GM23338 (cell line): Measurements from ENCODE around the gene IFI44L. TPM values are rescaled to one million over a fixed set of nuclear protein-coding genes. Genes with fewer than 3 reads are reported as not detected.

Experiments
- ATAC-seq: fragments of 200-7000 bp; cut with Tn5 transposase; 3 replicates; pipeline ENCODE4 v1.9.1; 2020
- DNase-seq: peaks from one replicate; pipeline ENCODE4 v3.0.0-alpha.2; 2015; ENCODE audit warnings: low spot score
- H2AFZ ChIP-seq: fragments of 200-600 bp; sonication (generic); 2 replicates; pipeline ENCODE4 v1.8.0; 2016; ENCODE audit warnings: antibody characterized with exemption, mild to moderate bottlenecking, moderate library complexity
- H3F3A ChIP-seq: fragments of 200-600 bp; sonication (generic); replicated peaks from 2 replicates; pipeline ENCODE4 v1.8.0; 2017; ENCODE audit warnings: antibody characterized with exemption, mixed run types, low read depth
- H3K27ac ChIP-seq: fragments of 200-600 bp; sonication (generic); 2 replicates; pipeline ENCODE4 v1.6.1; 2016; ENCODE audit warnings: low read depth
- H3K27me3 ChIP-seq: fragments of 200-600 bp; sonication (generic); 2 replicates; pipeline ENCODE4 v1.8.0; 2016; ENCODE audit warnings: mild to moderate bottlenecking, mixed run types, moderate library complexity; ENCODE audit not compliant: insufficient read depth
- H3K36me3 ChIP-seq: fragments of 200-600 bp; sonication (generic); 2 replicates; pipeline ENCODE4 v1.8.0; 2016; ENCODE audit warnings: mild to moderate bottlenecking; ENCODE audit not compliant: insufficient read depth
- H3K4me1 ChIP-seq: fragments of 200-600 bp; sonication (generic); 2 replicates; pipeline ENCODE4 v1.8.0; 2016; ENCODE audit warnings: mild to moderate bottlenecking, moderate library complexity; ENCODE audit not compliant: insufficient read depth
- H3K4me2 ChIP-seq: fragments of 200-600 bp; sonication (generic); 2 replicates; pipeline ENCODE4 v1.7.1; 2017; ENCODE audit warnings: mixed run types
- H3K4me3 ChIP-seq: fragments of 200-600 bp; sonication (generic); 2 replicates; pipeline ENCODE4 v1.6.1; 2016; ENCODE audit warnings: mixed run types
- H3K79me2 ChIP-seq: fragments of 200-600 bp; sonication (generic); replicated peaks from 2 replicates; pipeline ENCODE4 v1.8.0; 2017; ENCODE audit warnings: mild to moderate bottlenecking; ENCODE audit not compliant: insufficient read depth
- H3K9me2 ChIP-seq: fragments of 200-600 bp; sonication (generic); 2 replicates; pipeline ENCODE4 v1.8.0; 2017; ENCODE audit not compliant: insufficient read depth
- H4K20me1 ChIP-seq: fragments of 200-600 bp; sonication (generic); replicated peaks from 2 replicates; pipeline ENCODE4 v1.8.0; 2017; ENCODE audit warnings: mild to moderate bottlenecking; ENCODE audit not compliant: insufficient read depth
- H3K27ac Mint-ChIP-seq: 2 replicates; pipeline ENCODE4 v1.8.0; 2020; ENCODE audit warnings: inconsistent platforms, mild to moderate bottlenecking, moderate library complexity, mixed read lengths
- H3K27me3 Mint-ChIP-seq: 3 replicates; pipeline ENCODE4 v1.8.0; 2022; ENCODE audit warnings: low read depth, mild to moderate bottlenecking, moderate library complexity, mixed read lengths, inconsistent platforms; ENCODE audit not compliant: insufficient read depth, poor library complexity
- H3K36me3 Mint-ChIP-seq: 3 replicates; pipeline ENCODE4 v1.8.0; 2021; ENCODE audit warnings: low read depth, mild to moderate bottlenecking, inconsistent platforms, moderate library complexity, mixed read lengths
- H3K4me1 Mint-ChIP-seq: 3 replicates; pipeline ENCODE4 v1.8.0; 2020; ENCODE audit warnings: mild to moderate bottlenecking, inconsistent platforms, mixed read lengths
- H3K4me3 Mint-ChIP-seq: 3 replicates; pipeline ENCODE4 v1.8.0; 2021; ENCODE audit warnings: moderate library complexity, mild to moderate bottlenecking, inconsistent platforms, mixed read lengths
- H3K9me3 Mint-ChIP-seq: 3 replicates; pipeline ENCODE4 v1.8.0; 2020; ENCODE audit warnings: moderate library complexity, mild to moderate bottlenecking, inconsistent platforms, mixed read lengths
- EZH2 ChIP-seq: fragments of 200-600 bp; sonication (generic); IDR thresholded peaks from one replicate; pipeline ENCODE4 v1.8.0; 2017; ENCODE audit warnings: antibody characterized with exemption, mild to moderate bottlenecking, low read depth; ENCODE audit not compliant: unreplicated experiment
- EZH2phosphoT487 ChIP-seq: fragments of 200-600 bp; sonication (generic); IDR thresholded peaks from one replicate; pipeline ENCODE4 v1.8.1; 2018; ENCODE audit warnings: antibody characterized with exemption; ENCODE audit not compliant: unreplicated experiment
- JUNB ChIP-seq: IDR thresholded peaks from one replicate; pipeline ENCODE4 v1.6.1; 2016; ENCODE audit warnings: antibody characterized with exemption; ENCODE audit not compliant: unreplicated experiment
- NANOG ChIP-seq: IDR thresholded peaks from 2 replicates; pipeline ENCODE4 v1.6.1; 2016; ENCODE audit warnings: antibody characterized with exemption, borderline replicate concordance
- ZNF331 ChIP-seq: fragments of 250-450 bp; sonication (Bioruptor Pico); IDR thresholded peaks from 2 replicates; pipeline ENCODE4 v1.5.0; 2020; ENCODE audit warnings: low read depth, mild to moderate bottlenecking, moderate library complexity
- polyA plus RNA-seq: library from polyadenylated mRNA; unstranded; fragments of >200 nt; fragmentation: Nextera tagmentation; extraction: Ambion mirVana; gene quantifications from 2 replicates; pipeline ENCODE4 v1.2.1, GENCODE V29; 2016
- total RNA-seq: library from RNA; depleted of rRNA; stranded (reverse); fragments of >200 nt; shearing (Covaris generic); gene quantifications from 2 replicates; pipeline ENCODE4 v1.2.3, GENCODE V29; 2014
- TF ChIP-seq, protein P1 (sequence below): IDR thresholded peaks from one replicate; pipeline ENCODE4 v1.6.1; 2018; ENCODE audit warnings: antibody characterized with exemption; ENCODE audit not compliant: unreplicated experiment
- TF ChIP-seq, protein P2 (sequence below), 2 experiments: fragments of 200-600 bp in 1 of 2; sonication (generic) in 1 of 2; conservative IDR thresholded peaks; 2 replicates each; pipeline versions ENCODE4 v1.5.1 to v1.6.1; 2016 to 2017; ENCODE audit warnings: antibody characterized with exemption in 2 of 2, low read depth in 2 of 2, mild to moderate bottlenecking in 2 of 2, moderate library complexity in 1 of 2
- TF ChIP-seq, protein P3 (sequence below): fragments of 250-450 bp; sonication (Bioruptor Pico); IDR thresholded peaks from 2 replicates; pipeline ENCODE4 v1.5.0; 2020; ENCODE audit warnings: mild to moderate bottlenecking, moderate library complexity

IFI44L gene
- total and polyA plus RNA-seq, 2 experiments from 2014 or later, result not detected

DNA sequence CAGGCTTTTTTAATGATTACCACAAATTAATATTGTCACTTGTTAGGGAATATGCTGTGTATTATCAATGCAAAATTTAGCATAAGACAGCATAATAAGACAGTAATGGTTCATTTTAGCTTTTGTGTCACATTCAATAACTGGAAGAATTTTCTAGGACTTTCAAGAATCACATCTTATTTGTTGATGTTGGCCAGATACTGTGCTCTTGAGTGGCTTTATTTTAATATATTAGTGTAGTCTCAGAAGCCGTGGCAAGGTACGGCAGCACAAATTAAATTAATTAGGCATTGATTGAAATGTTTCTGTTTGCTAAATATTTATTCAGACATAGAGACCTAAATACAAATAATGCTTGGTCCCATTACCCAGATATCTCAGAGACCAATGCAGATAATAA is 10.4 kb downstream of the IFI44L start:
- Histone ChIP-seq H4K20me1 (no peaks in the 10 kb centered on the region), H3K36me3 (no peaks in the 10 kb centered on the region), H3K79me2 (no peaks in the 10 kb centered on the region), H2AFZ (no peak overlapping the region), H3K4me1 (no peaks in the 10 kb centered on the region), H3F3A (no peaks in the 10 kb centered on the region), H3K27me3 (no peaks in the 10 kb centered on the region), H3K4me3 (no peak overlapping the region), H3K4me2 (no peak overlapping the region), H3K27ac (no peak overlapping the region), H3K9me2 (no peaks in the 10 kb centered on the region)
- no peaks in the 10 kb centered on the region for H3K36me3 Mint-ChIP-seq
- TF ChIP-seq, protein P1, sequence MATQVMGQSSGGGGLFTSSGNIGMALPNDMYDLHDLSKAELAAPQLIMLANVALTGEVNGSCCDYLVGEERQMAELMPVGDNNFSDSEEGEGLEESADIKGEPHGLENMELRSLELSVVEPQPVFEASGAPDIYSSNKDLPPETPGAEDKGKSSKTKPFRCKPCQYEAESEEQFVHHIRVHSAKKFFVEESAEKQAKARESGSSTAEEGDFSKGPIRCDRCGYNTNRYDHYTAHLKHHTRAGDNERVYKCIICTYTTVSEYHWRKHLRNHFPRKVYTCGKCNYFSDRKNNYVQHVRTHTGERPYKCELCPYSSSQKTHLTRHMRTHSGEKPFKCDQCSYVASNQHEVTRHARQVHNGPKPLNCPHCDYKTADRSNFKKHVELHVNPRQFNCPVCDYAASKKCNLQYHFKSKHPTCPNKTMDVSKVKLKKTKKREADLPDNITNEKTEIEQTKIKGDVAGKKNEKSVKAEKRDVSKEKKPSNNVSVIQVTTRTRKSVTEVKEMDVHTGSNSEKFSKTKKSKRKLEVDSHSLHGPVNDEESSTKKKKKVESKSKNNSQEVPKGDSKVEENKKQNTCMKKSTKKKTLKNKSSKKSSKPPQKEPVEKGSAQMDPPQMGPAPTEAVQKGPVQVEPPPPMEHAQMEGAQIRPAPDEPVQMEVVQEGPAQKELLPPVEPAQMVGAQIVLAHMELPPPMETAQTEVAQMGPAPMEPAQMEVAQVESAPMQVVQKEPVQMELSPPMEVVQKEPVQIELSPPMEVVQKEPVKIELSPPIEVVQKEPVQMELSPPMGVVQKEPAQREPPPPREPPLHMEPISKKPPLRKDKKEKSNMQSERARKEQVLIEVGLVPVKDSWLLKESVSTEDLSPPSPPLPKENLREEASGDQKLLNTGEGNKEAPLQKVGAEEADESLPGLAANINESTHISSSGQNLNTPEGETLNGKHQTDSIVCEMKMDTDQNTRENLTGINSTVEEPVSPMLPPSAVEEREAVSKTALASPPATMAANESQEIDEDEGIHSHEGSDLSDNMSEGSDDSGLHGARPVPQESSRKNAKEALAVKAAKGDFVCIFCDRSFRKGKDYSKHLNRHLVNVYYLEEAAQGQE, result no peak
- TF ChIP-seq JUNB (no peak), EZH2 (no peak), NANOG (no peak), ZNF331 (CRISPR knock-in tag) (no peak), EZH2phosphoT487 (no peak)
- TF ChIP-seq, protein P2, sequence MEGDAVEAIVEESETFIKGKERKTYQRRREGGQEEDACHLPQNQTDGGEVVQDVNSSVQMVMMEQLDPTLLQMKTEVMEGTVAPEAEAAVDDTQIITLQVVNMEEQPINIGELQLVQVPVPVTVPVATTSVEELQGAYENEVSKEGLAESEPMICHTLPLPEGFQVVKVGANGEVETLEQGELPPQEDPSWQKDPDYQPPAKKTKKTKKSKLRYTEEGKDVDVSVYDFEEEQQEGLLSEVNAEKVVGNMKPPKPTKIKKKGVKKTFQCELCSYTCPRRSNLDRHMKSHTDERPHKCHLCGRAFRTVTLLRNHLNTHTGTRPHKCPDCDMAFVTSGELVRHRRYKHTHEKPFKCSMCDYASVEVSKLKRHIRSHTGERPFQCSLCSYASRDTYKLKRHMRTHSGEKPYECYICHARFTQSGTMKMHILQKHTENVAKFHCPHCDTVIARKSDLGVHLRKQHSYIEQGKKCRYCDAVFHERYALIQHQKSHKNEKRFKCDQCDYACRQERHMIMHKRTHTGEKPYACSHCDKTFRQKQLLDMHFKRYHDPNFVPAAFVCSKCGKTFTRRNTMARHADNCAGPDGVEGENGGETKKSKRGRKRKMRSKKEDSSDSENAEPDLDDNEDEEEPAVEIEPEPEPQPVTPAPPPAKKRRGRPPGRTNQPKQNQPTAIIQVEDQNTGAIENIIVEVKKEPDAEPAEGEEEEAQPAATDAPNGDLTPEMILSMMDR (conservative IDR thresholded peaks at IDR 0.05; ENCODE audit: low read depth in 2 of 2), result no peak
- TF ChIP-seq, protein P3, sequence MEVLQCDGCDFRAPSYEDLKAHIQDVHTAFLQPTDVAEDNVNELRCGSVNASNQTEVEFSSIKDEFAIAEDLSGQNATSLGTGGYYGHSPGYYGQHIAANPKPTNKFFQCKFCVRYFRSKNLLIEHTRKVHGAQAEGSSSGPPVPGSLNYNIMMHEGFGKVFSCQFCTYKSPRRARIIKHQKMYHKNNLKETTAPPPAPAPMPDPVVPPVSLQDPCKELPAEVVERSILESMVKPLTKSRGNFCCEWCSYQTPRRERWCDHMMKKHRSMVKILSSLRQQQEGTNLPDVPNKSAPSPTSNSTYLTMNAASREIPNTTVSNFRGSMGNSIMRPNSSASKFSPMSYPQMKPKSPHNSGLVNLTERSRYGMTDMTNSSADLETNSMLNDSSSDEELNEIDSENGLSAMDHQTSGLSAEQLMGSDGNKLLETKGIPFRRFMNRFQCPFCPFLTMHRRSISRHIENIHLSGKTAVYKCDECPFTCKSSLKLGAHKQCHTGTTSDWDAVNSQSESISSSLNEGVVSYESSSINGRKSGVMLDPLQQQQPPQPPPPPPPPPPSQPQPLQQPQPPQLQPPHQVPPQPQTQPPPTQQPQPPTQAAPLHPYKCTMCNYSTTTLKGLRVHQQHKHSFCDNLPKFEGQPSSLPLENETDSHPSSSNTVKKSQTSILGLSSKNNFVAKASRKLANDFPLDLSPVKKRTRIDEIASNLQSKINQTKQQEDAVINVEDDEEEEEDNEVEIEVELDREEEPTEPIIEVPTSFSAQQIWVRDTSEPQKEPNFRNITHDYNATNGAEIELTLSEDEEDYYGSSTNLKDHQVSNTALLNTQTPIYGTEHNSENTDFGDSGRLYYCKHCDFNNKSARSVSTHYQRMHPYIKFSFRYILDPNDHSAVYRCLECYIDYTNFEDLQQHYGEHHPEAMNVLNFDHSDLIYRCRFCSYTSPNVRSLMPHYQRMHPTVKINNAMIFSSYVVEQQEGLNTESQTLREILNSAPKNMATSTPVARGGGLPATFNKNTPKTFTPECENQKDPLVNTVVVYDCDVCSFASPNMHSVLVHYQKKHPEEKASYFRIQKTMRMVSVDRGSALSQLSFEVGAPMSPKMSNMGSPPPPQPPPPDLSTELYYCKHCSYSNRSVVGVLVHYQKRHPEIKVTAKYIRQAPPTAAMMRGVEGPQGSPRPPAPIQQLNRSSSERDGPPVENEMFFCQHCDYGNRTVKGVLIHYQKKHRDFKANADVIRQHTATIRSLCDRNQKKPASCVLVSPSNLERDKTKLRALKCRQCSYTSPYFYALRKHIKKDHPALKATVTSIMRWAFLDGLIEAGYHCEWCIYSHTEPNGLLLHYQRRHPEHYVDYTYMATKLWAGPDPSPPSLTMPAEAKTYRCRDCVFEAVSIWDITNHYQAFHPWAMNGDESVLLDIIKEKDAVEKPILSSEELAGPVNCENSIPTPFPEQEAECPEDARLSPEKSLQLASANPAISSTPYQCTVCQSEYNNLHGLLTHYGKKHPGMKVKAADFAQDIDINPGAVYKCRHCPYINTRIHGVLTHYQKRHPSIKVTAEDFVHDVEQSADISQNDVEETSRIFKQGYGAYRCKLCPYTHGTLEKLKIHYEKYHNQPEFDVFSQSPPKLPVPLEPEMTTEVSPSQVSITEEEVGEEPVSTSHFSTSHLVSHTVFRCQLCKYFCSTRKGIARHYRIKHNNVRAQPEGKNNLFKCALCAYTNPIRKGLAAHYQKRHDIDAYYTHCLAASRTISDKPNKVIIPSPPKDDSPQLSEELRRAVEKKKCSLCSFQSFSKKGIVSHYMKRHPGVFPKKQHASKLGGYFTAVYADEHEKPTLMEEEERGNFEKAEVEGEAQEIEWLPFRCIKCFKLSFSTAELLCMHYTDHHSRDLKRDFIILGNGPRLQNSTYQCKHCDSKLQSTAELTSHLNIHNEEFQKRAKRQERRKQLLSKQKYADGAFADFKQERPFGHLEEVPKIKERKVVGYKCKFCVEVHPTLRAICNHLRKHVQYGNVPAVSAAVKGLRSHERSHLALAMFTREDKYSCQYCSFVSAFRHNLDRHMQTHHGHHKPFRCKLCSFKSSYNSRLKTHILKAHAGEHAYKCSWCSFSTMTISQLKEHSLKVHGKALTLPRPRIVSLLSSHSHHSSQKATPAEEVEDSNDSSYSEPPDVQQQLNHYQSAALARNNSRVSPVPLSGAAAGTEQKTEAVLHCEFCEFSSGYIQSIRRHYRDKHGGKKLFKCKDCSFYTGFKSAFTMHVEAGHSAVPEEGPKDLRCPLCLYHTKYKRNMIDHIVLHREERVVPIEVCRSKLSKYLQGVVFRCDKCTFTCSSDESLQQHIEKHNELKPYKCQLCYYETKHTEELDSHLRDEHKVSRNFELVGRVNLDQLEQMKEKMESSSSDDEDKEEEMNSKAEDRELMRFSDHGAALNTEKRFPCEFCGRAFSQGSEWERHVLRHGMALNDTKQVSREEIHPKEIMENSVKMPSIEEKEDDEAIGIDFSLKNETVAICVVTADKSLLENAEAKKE (CRISPR knock-in tag), result no peak
- no peak overlapping the region for H3K27ac Mint-ChIP-seq
- ATAC-seq, result no peak
- no peaks in the 10 kb centered on the region for H3K4me1 Mint-ChIP-seq
- H3K27me3 Mint-ChIP-seq, result no peaks in the 10 kb centered on the region
- H3K9me3 Mint-ChIP-seq, result no peaks in the 10 kb centered on the region
- no peak for DNase-seq
- no peak overlapping the region for H3K4me3 Mint-ChIP-seq
